GM19468 (cell line): ENCODE data around the gene TESK2.
"Not testable (repeated sequence)": the region's sequence is repeated elsewhere in the genome, so short reads cannot be mapped to it uniquely, and the experiment has no call there.

Source experiments
- ATAC-seq: cut with Tn5 transposase; IDR thresholded peaks from one replicate; pipeline ENCODE4 v1.9.1; 2021; ENCODE audit warnings: mild to moderate bottlenecking, moderate library complexity, moderate number of reproducible peaks; ENCODE audit not compliant: unreplicated experiment; ENCODE audit errors: extremely low read depth

The TESK2 gene, protein sequence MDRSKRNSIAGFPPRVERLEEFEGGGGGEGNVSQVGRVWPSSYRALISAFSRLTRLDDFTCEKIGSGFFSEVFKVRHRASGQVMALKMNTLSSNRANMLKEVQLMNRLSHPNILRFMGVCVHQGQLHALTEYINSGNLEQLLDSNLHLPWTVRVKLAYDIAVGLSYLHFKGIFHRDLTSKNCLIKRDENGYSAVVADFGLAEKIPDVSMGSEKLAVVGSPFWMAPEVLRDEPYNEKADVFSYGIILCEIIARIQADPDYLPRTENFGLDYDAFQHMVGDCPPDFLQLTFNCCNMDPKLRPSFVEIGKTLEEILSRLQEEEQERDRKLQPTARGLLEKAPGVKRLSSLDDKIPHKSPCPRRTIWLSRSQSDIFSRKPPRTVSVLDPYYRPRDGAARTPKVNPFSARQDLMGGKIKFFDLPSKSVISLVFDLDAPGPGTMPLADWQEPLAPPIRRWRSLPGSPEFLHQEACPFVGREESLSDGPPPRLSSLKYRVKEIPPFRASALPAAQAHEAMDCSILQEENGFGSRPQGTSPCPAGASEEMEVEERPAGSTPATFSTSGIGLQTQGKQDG

DNA sequence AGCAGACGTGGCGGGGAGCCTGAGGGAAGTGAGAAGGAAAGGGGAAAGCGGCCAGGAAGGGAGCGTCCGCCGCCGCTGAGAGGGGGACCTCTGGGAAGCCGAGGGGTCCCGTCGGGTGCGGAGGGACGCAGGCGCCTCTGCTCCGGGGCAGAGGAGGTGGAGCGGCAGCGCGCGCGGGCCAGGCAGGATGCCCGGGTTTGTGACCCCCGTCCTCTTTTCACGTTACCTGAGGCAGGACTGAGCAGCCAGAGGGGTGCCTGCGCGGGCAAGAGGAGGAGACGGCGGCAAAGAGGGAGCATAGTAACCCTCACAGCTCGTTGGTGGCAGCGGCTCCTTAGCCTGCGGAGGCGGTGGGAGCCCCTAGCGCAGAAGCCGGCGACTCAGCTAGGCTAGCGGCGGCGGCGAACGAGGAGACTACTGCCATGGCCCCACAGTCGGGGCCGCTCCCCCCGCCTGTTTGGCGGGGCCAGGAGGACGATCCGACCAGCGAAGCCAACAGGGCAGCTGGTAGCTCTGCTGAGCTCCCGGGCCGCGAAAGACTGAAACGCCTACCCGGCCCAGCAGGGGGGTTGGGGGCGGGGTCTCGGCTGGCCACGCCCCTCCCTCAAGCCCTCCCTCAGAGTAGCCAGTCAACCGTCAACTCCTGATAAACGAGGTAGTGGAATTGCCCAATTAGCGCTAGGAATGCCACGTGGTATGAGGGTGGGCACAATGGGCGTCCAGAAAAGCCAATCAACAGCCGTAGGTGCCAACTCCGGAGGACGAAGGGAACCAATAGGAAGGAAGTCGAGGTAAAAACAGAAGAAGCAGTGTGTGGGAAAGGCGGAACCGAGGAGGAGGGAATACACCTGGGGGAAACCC, at the start of gene TESK2:
Gene TESK2 (minus strand): TSS at position 538 of the 861 bp plus-strand sequence. CDS start 33,378 bp downstream, outside the sequence.
- peak; percentile 88 for ATAC-seq

DNA sequence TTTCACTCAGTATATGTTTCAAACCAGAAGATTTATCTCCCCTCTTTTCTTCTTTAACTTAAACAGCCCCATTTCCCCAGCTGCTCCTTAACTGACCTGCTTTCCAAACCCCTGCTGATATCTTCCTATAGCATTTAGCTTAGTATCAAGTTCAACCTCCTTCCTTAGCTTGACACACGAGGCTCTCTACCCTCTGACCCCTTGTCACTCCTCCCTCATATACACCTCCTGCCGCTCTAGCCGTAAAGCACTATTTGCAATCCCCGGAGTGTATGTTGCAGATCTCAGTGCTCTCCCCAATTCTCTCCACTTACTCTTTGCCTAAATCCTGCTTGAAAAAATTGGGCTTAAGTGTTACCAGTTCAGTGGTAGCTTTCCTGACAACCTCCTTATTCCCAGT, 45.9 kb upstream of the TESK2 start:
- ATAC-seq = no peak

GRCh38 chr1:45535988-45536766, 45.2 kb upstream of the TESK2 start:
- ATAC-seq = no peak

GRCh38 chr1:45531873-45532272, 40.9 kb upstream of the TESK2 start:
- no peak for ATAC-seq

GRCh38 chr1:45530632-45531135, 39.7 kb upstream of the TESK2 start:
- no peak for ATAC-seq

GRCh38 chr1:45526135-45526644, 35.2 kb upstream of the TESK2 start:
- ATAC-seq = no peak

DNA sequence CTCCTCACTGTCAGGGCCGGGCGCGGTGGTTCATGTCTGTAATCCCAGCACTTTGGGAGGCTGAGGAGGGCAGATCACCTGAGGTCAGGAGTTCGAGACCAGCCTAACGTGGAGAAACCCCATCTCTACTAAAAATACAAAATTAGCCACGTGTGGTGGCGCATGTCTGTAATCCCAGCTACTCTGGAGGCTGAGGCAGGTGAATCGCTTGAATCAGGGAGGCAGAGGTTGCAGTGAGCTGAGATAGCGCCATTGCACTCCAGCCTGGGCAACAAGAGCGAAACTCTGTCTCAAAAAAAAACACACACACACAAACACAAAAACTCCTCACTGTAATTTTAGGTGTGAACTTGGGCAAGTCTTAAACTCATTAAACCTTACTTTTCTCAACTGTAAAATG, 33.0 kb upstream of the TESK2 start:
- ATAC-seq = not testable (repeated sequence)

- ATAC-seq = not testable (repeated sequence)
Observed at GRCh38 chr1:45523516-45523915, 32.6 kb upstream of the TESK2 start.

GRCh38 chr1:45522324-45523104, 31.6 kb upstream of the TESK2 start:
- no peak for ATAC-seq

DNA sequence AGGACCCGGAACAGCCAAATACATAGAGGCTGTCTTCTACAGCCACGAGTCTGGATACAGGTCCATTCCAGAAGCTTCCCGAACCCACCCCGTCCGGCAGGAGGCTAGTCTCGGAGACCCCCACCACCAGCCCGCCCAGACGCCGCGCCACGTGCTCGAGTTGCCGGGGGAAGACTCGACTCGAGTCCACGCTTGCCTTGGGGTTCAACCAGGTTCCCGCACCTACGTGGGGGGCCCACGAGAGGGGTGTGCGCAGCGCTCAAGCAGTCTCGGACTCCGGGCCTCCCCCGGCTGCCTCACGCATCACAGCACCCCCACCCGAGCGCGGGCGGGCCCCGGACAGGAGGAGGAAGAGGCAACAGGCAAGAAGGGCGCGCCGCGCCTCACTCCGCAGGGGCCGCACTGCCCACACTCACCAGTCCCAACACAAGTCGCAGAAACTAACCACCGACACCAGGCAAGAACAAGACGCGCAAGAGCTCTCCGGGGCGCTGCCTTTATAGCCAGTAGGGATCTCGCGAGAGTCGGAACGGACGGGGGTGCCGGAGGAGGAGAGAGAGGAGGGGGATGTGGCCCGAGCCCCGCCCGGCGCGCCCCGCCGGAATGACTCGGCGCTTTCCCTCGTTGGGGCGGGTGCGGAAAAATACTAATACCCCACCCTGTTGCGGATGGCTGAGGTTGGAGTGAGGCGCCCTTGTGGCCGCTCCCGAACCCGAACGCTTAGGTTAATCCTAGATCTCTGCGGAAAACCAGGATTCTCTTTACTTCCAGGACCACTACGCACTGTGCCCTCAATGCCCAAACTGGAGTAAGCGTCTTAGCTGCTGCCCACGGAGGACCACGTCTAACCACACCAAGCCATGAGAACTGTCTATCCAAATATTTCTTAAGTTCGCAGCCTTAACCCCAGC, 30.7 kb upstream of the TESK2 start, which contains the start of gene PRDX1:
Gene PRDX1 (minus strand): TSS at position 472 of the 911 bp plus-strand sequence. CDS start 2,841 bp downstream, outside the sequence.
- peak; percentile 33 for ATAC-seq

DNA sequence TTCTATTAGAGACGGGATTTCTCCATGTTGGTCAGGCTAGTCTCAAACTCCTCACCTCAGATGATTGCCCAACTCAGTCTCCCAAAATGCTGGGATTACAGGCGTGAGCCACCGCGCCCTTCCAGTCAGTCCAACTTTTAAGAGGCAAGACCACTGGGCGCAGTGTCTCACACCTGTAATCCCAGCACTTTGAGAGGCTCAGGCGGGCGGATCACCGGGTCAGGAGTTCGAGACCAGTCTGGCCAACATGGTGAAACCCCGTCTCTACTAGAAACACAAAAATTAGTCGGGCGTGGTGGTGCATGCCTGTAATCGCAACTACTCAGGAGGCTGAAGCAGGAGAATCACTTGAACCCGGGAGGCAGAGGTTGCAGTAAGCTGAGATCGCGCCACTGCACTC, 28.8 kb upstream of the TESK2 start:
- ATAC-seq = not testable (repeated sequence)

- ATAC-seq = no peak
Observed at GRCh38 chr1:45518910-45519309, 27.9 kb upstream of the TESK2 start.

GRCh38 chr1:45518366-45518765, 27.4 kb upstream of the TESK2 start:
- ATAC-seq = not testable (repeated sequence)

- no peak for ATAC-seq
Observed at GRCh38 chr1:45516465-45516864, 25.5 kb upstream of the TESK2 start.

DNA sequence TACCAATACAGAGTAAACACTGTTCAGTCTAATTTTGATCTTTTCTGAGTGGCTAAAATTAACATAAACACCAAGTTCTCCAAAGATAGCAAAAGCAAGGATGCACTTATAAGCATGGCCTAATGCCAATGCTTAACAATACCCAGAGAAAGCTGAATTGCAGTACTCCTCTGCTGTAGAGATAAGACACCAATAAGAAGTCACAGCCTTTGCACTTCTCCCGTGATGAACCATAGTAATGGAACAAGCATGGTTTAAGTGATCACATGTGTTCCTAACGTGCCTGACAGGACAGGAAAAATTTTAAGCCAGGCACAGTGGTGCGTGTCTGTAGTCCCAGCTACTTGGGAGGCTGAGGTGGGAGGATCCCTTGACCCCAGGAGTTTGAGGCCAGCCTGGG, 25.1 kb upstream of the TESK2 start:
- ATAC-seq = no peak

GRCh38 chr1:45513532-45514260, 22.7 kb upstream of the TESK2 start:
- not testable (repeated sequence) for ATAC-seq

- ATAC-seq = no peak
Observed at GRCh38 chr1:45512641-45513054, 21.7 kb upstream of the TESK2 start.
